MM.1S (cell line): ENCODE measurements around the gene RAB6B.

Source experiments
- CTCF ChIP-seq: fragments of 300-600 bp; sonication (generic); IDR thresholded peaks from 2 replicates; pipeline ENCODE4 v1.5.1; 2016; ENCODE audit warnings: antibody characterized with exemption, low read length, mixed read lengths
- EZH2 ChIP-seq: fragments of 300-600 bp; sonication (generic); optimal IDR thresholded peaks from 2 replicates; pipeline ENCODE3; 2017; ENCODE audit warnings: low read depth, mild to moderate bottlenecking, antibody characterized with exemption, low read length, mixed read lengths

GRCh38 chr3:133943639-133944141 is 48.0 kb upstream of the RAB6B start:
- TF ChIP-seq CTCF (no peak), EZH2 (no peak)
